Panc1 (cell line): ENCODE data around the gene SYN1. TPM values are rescaled to one million over a fixed set of nuclear protein-coding genes. Genes with fewer than 3 reads are reported as not detected.

Source experiments
- ATAC-seq: fragments of 200-7000 bp; cut with Tn5 transposase; 2 replicates; pipeline ENCODE4 v1.9.1; 2020; ENCODE audit warnings: mild to moderate bottlenecking, moderate library complexity
- BruUV-seq: library from RNA; stranded (reverse); fragments of 400-500 nt; replicated peaks from 2 replicates; lab custom pipeline; 2021; lab: Mats Ljungman, UMichigan
- CTCF ChIA-PET: fragments of 300-600 bp; sonication (Branson Sonifier 250); formaldehyde crosslinking; loops from one replicate; lab custom pipeline; 2022; ENCODE audit warnings: antibody characterized with exemption; lab: Charles Lee
- POLR2A ChIA-PET: fragments of 300-600 bp; sonication (Branson Sonifier 250); formaldehyde crosslinking; loops from one replicate; lab custom pipeline; 2022; ENCODE audit warnings: antibody characterized with exemption; lab: Charles Lee
- DNase-seq: peaks from one replicate; pipeline ENCODE4 v3.0.0-alpha.2; 2010; ENCODE audit warnings: low read depth, low spot score
- H3K27ac ChIP-seq: 2 replicates; pipeline ENCODE4 v1.5.1; 2011; ENCODE audit warnings: mild to moderate bottlenecking, low read length, inconsistent platforms
- H3K27me3 ChIP-seq: fragments of 200-500 bp; sonication (Bioruptor generic); 2 replicates; pipeline ENCODE4 v1.6.0; 2014; ENCODE audit warnings: low read length, inconsistent platforms; ENCODE audit not compliant: control insufficient read depth, insufficient read depth
- H3K36me3 ChIP-seq: fragments of 200-500 bp; sonication (Bioruptor generic); 2 replicates; pipeline ENCODE4 v1.5.1; 2014; ENCODE audit warnings: inconsistent platforms, mild to moderate bottlenecking, low read length, moderate library complexity; ENCODE audit not compliant: control insufficient read depth, insufficient read depth
- H3K4me1 ChIP-seq: 2 replicates; pipeline ENCODE4 v1.5.1; 2011; ENCODE audit warnings: inconsistent platforms, mild to moderate bottlenecking, low read length, moderate library complexity; ENCODE audit not compliant: control insufficient read depth, insufficient read depth
- H3K4me3 ChIP-seq, 2 experiments: 2 replicates each; pipeline ENCODE4 v1.5.1; 2011 to 2012; ENCODE audit warnings: low read depth in 2 of 2, low read length in 2 of 2, mild to moderate bottlenecking in 2 of 2, inconsistent platforms in 1 of 2, moderate library complexity in 1 of 2
- H3K9me3 ChIP-seq: fragments of 200-500 bp; sonication (Bioruptor generic); 2 replicates; pipeline ENCODE4 v1.5.1; 2014; ENCODE audit warnings: low read depth, mild to moderate bottlenecking, inconsistent platforms, low read length, moderate library complexity; ENCODE audit not compliant: control insufficient read depth, insufficient read depth
- CTCF ChIP-seq: fragments of 450-650 bp; IDR thresholded peaks from 2 replicates; pipeline ENCODE4 v1.5.1; 2017; ENCODE audit warnings: mild to moderate bottlenecking
- POLR2AphosphoS5 ChIP-seq: IDR thresholded peaks from 2 replicates; pipeline ENCODE4 v1.6.1; 2012; ENCODE audit warnings: mild to moderate bottlenecking, low read depth, low read length, moderate library complexity
- REST ChIP-seq, 2 experiments: IDR thresholded peaks; 2 replicates each; pipeline ENCODE4 v1.6.1; 2011 to 2012; ENCODE audit warnings: low read depth in 2 of 2, control low read depth in 1 of 2, low read length in 1 of 2, mild to moderate bottlenecking in 1 of 2, moderate library complexity in 1 of 2; ENCODE audit not compliant: insufficient read depth in 1 of 2
- SIN3A ChIP-seq: IDR thresholded peaks from 2 replicates; pipeline ENCODE4 v1.6.1; 2012; ENCODE audit warnings: low read depth, mild to moderate bottlenecking, low read length, moderate library complexity, borderline replicate concordance; ENCODE audit not compliant: insufficient read depth
- TCF7L2 ChIP-seq: IDR thresholded peaks from 2 replicates; pipeline ENCODE4 v1.6.1; 2011; ENCODE audit warnings: mild to moderate bottlenecking, low read depth, low read length, inconsistent platforms
- in situ Hi-C: cut with HindIII; loops from 2 replicates; pipeline ENCODE4 v1.10.0; 2016; ENCODE audit warnings: low sequenced_read_pairs, low pct_unique_long_range_greater_than_20kb
- intact Hi-C: fragments of 100-400 bp; cut with micrococcal nuclease; formaldehyde crosslinking; loops from one replicate; pipeline ENCODE4 v1.10.0; 2022; ENCODE audit not compliant: unreplicated experiment
- total RNA-seq: library from RNA; stranded (reverse); gene quantifications from one replicate; pipeline ENCODE4 v1.2.1, GENCODE V29; 2021; ENCODE audit not compliant: unreplicated experiment

SYN1 gene
- total RNA-seq, 1 experiment from 2014 or later: 1.0 TPM

GRCh38 chrX:47595716-47596251, 23.9 kb downstream of the SYN1 start:
- Histone ChIP-seq H3K4me1 (no peaks in the 10 kb centered on the region), H3K27ac (no peak overlapping the region), H3K27me3 (no peaks in the 10 kb centered on the region), H3K4me3 (no peak overlapping the region), H3K9me3 (no peaks in the 10 kb centered on the region; the same call in 1 of the 2 replicates), H3K36me3 (no peaks in the 10 kb centered on the region)
- ChIA-PET CTCF (no interaction called here), POLR2A (no interaction called here)
- intact Hi-C loops: no loop called here
- in situ Hi-C loops: no loop called here
- no TSS peak for BruUV-seq
- ATAC-seq (no peak), DNase-seq (no peak)
- TF ChIP-seq CTCF: no peak
- no peak for TF ChIP-seq REST (IDR thresholded peaks at IDR 0.05; ENCODE audit: insufficient read depth in 1 of 2, low read depth in 2 of 2, low read length in 1 of 2)
- no peak for TF ChIP-seq POLR2AphosphoS5
- TF ChIP-seq SIN3A: no peak
- no peak for TF ChIP-seq TCF7L2

GRCh38 chrX:47593522-47593921, 26.1 kb downstream of the SYN1 start:
- CTCF ChIA-PET: no interaction called here
- ATAC-seq: no peak

More at GRCh38 chrX:47593522-47593921, 26.1 kb downstream of the SYN1 start:
- DNase-seq: no peak
- intact Hi-C loops (no loop called here), in situ Hi-C loops (no loop called here)
- POLR2A ChIA-PET: no interaction called here
- Histone ChIP-seq H3K36me3 (no peaks in the 10 kb centered on the region), H3K4me3 (no peak overlapping the region), H3K27me3 (no peaks in the 10 kb centered on the region), H3K27ac (no peak overlapping the region), H3K4me1 (no peaks in the 10 kb centered on the region), H3K9me3 (no peaks in the 10 kb centered on the region; the same call in 1 of the 2 replicates)
- no TSS peak for BruUV-seq
- no peak for TF ChIP-seq SIN3A
- no peak for TF ChIP-seq CTCF
- no peak for TF ChIP-seq REST (IDR thresholded peaks at IDR 0.05; ENCODE audit: insufficient read depth in 1 of 2, low read depth in 2 of 2, low read length in 1 of 2)
- no peak for TF ChIP-seq POLR2AphosphoS5
- no peak for TF ChIP-seq TCF7L2
